Measurements from ENCODE around the gene RBP3. TPM values are rescaled to one million over a fixed set of nuclear protein-coding genes. Genes with fewer than 3 reads are reported as not detected.

The RBP3 gene
- total RNA-seq, 1 experiment from 2014 or later = not detected

DNA sequence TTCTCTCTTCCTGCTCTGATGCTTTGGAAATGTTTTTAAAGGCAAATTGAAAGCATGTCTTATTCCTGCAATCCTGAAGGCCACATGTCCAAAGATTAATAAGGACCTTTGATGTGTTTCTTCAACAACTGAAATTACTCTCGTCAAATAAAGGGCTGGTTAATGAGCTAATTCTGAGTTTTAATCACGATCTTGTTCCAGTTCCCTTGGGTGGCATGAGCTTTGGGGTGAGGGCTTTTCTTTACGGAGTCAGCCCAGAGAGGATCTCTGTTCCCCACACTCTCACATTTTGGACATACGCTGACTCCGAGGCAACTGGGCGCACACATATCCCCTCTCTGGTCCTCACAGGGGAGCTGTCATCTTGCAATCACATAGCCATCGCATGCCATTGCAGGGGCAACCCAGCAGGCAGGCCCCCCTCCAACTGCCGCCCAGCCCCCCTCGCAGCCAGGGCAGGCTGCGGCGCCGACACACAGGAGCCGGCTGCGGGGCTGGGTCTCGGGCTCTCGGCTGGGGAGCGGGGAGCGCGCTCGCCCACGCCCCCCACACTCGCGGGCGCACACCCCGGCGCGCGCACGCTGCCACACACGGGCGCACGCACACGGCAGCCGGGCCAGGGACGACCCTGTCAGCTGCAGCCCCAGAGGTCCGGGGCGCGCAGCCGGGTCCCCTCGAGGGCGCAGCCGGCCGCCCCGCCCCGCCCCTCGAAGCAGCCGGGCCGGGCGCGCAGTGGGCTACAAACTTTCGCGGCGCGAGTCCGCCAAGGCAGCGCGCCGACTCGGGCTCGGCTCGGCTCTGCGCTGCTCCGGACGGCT lies 48.3 kb upstream of the RBP3 start, which contains the start of gene GDF10:
Gene GDF10 (plus strand): TSS at position 587 of the 818 bp plus-strand sequence. CDS start 455 bp downstream, outside the sequence.
- H3K79me1 ChIP-seq (ENCODE audit: insufficient read depth, low read depth, low read length, poor library complexity, severe bottlenecking) = no peaks in the 10 kb centered on the region
- H3K27me3 Mint-ChIP-seq (ENCODE audit: low read depth) = peaks cover 78% of the 10 kb centered on the region
- peak within 1 kb of the TSS; percentile 56 to 78 for H3K4me3 Mint-ChIP-seq
- no peak within 1 kb of the TSS for H2AFZ ChIP-seq (ENCODE audit: low read length)
- no peak within 1 kb of the TSS for H3K18ac ChIP-seq (ENCODE audit: insufficient read length, low read depth, low read length)
- peaks cover 8 to 24% of the 10 kb centered on the region in 2 experiments for H3K4me1 Mint-ChIP-seq
- no peak within 1 kb of the TSS for H3K14ac ChIP-seq (ENCODE audit: insufficient read depth, low read length)
- H3K27me3 ChIP-seq (ENCODE audit: insufficient read depth, low read length) = peaks cover 14% of the 10 kb centered on the region; the same call in 1 of the 2 replicates
- H4K91ac ChIP-seq (ENCODE audit: insufficient read length, low read depth, low read length) = no peak within 1 kb of the TSS
- H3K27ac Mint-ChIP-seq = no peak within 1 kb of the TSS
- H4K8ac ChIP-seq (replicated peaks; ENCODE audit: insufficient read length, low read depth, low read length) = no peak within 1 kb of the TSS
- H3T11ph ChIP-seq (ENCODE audit: low read length) = no peak within 1 kb of the TSS
- no peak within 1 kb of the TSS for H2BK20ac ChIP-seq (ENCODE audit: low read depth, low read length, poor library complexity, severe bottlenecking)
- H3K4me1 ChIP-seq (ENCODE audit: insufficient read depth, low read length) = no peaks in the 10 kb centered on the region
- H4K5ac ChIP-seq (ENCODE audit: insufficient read length, low read depth, low read length) = no peak within 1 kb of the TSS
- no peak within 1 kb of the TSS for H3K56ac ChIP-seq (ENCODE audit: insufficient read length, low read depth, low read length)
- H2AK5ac ChIP-seq (ENCODE audit: insufficient read length, low read length) = no peak within 1 kb of the TSS
- H2BK120ac ChIP-seq (ENCODE audit: low read depth, low read length, poor library complexity, severe bottlenecking) = no peak within 1 kb of the TSS
- no peaks in the 10 kb centered on the region for H3K9me3 ChIP-seq (ENCODE audit: control insufficient read depth, low read depth, low read length)
- WGBS (ENCODE audit: extremely low coverage, insufficient read length, low lambda C conversion rate) = no CpG with 5 or more reads among the region's 64 CpGs
- no peaks in the 10 kb centered on the region for H4K20me1 ChIP-seq (ENCODE audit: control insufficient read depth, insufficient read depth, insufficient read length)
- no peaks in the 10 kb centered on the region for H3K36me3 Mint-ChIP-seq (ENCODE audit: insufficient read depth in 1 of 3, low read depth in 3 of 3)
- no peak within 1 kb of the TSS for H3K27ac ChIP-seq (ENCODE audit: insufficient read length, low read depth, low read length)
- H3K9me3 Mint-ChIP-seq = no peaks in the 10 kb centered on the region
- no peak for DNase-seq
- H2BK5ac ChIP-seq (ENCODE audit: insufficient read length, low read length) = no peak within 1 kb of the TSS
- H2BK12ac ChIP-seq (ENCODE audit: insufficient read length, low read depth, low read length) = no peak within 1 kb of the TSS
- no peak within 1 kb of the TSS for H2BK15ac ChIP-seq (ENCODE audit: low read depth, low read length)
- no peak for TF ChIP-seq CTCF (conservative IDR thresholded peaks at IDR 0.05)
- peak within 1 kb of the TSS; percentile 62 for H3K4me2 ChIP-seq (ENCODE audit: insufficient read depth, insufficient read length, low read length)
- peaks cover 4% of the 10 kb centered on the region for H3K23me2 ChIP-seq (ENCODE audit: insufficient read length, low read depth, low read length, poor library complexity, severe bottlenecking)
- H3K23ac ChIP-seq (ENCODE audit: insufficient read length, low read depth, low read length) = no peak within 1 kb of the TSS
- H3K4ac ChIP-seq (ENCODE audit: low read depth, low read length) = no peak within 1 kb of the TSS
- no peaks in the 10 kb centered on the region for H3K79me2 ChIP-seq (ENCODE audit: insufficient read depth, low read length)
- H3K9ac ChIP-seq (ENCODE audit: extremely low read depth, insufficient read length, low read length) = no peak within 1 kb of the TSS
